OCI-LY1 (cell line): Measurements from ENCODE around the gene TAGLN3.

Source experiments
- H2AFZ ChIP-seq: fragments of 200-600 bp; sonication (generic), shearing (Covaris generic); 2 replicates; pipeline ENCODE4 v1.6.0; 2014; ENCODE audit warnings: antibody characterized with exemption, mild to moderate bottlenecking, low read length
- H3F3A ChIP-seq: fragments of 200-600 bp; sonication (generic), shearing (Covaris generic); 2 replicates; pipeline ENCODE4 v1.6.0; 2014; ENCODE audit warnings: mild to moderate bottlenecking, antibody characterized with exemption, low read length, moderate library complexity; ENCODE audit not compliant: insufficient read depth
- H3K27ac ChIP-seq: fragments of 200-600 bp; sonication (generic); 2 replicates; pipeline ENCODE4 v1.5.1; 2014; ENCODE audit warnings: low read length, mixed run types, mild to moderate bottlenecking, low read depth; ENCODE audit not compliant: poor library complexity, severe bottlenecking
- H3K27me3 ChIP-seq: fragments of 200-600 bp; sonication (generic); 2 replicates; pipeline ENCODE4 v1.6.0; 2014; ENCODE audit warnings: antibody characterized with exemption, mild to moderate bottlenecking, low read length, moderate library complexity; ENCODE audit not compliant: insufficient read depth
- H3K36me3 ChIP-seq: fragments of 200-600 bp; sonication (generic); 2 replicates; pipeline ENCODE4 v1.6.1; 2014; ENCODE audit warnings: mild to moderate bottlenecking, antibody characterized with exemption, low read length, moderate library complexity, mixed read lengths; ENCODE audit not compliant: insufficient read depth
- H3K4me1 ChIP-seq: fragments of 200-600 bp; sonication (generic); 2 replicates; pipeline ENCODE4 v1.5.1; 2014; ENCODE audit warnings: mild to moderate bottlenecking, low read length, moderate library complexity; ENCODE audit not compliant: insufficient read depth, severe bottlenecking
- H3K4me2 ChIP-seq: fragments of 200-600 bp; sonication (generic), shearing (Covaris generic); 2 replicates; pipeline ENCODE4 v1.6.1; 2014; ENCODE audit warnings: low read length
- H3K4me3 ChIP-seq: fragments of 200-600 bp; sonication (generic); 2 replicates; pipeline ENCODE4 v1.5.1; 2014; ENCODE audit warnings: low read length, low read depth, mild to moderate bottlenecking, mixed read lengths; ENCODE audit not compliant: poor library complexity, severe bottlenecking
- H3K79me2 ChIP-seq: fragments of 200-600 bp; shearing (Covaris generic); 2 replicates; pipeline ENCODE4 v1.6.1; 2016; ENCODE audit warnings: mixed run types, low read length, mixed read lengths; ENCODE audit not compliant: insufficient read depth
- H3K9ac ChIP-seq: fragments of 200-600 bp; sonication (generic), shearing (Covaris generic); 2 replicates; pipeline ENCODE4 v1.6.1; 2014; ENCODE audit warnings: mild to moderate bottlenecking, low read length, mixed read lengths
- H3K9me2 ChIP-seq: fragments of 200-600 bp; sonication (generic), shearing (Covaris generic); 2 replicates; pipeline ENCODE4 v1.6.1; 2014; ENCODE audit warnings: low read depth, mild to moderate bottlenecking, low read length, mixed read lengths
- H3K9me3 ChIP-seq: fragments of 200-600 bp; shearing (Covaris generic); 2 replicates; pipeline ENCODE4 v1.6.1; 2014; ENCODE audit warnings: low read length, mixed read lengths
- H4K20me1 ChIP-seq: fragments of 200-600 bp; sonication (generic), shearing (Covaris generic); 2 replicates; pipeline ENCODE4 v1.6.0; 2016; ENCODE audit warnings: mild to moderate bottlenecking, low read length; ENCODE audit not compliant: insufficient read depth
- EZH2 ChIP-seq: fragments of 200-600 bp; sonication (generic), shearing (Covaris generic); IDR thresholded peaks from 2 replicates; pipeline ENCODE4 v1.8.0; 2017; ENCODE audit warnings: borderline replicate concordance, mixed run types, mild to moderate bottlenecking, antibody characterized with exemption, low read length, moderate library complexity, mixed read lengths
- TF ChIP-seq, protein P1 (sequence below): fragments of 200-600 bp; sonication (generic), shearing (Covaris generic); IDR thresholded peaks from 2 replicates; pipeline ENCODE4 v1.5.1; 2017; ENCODE audit warnings: mild to moderate bottlenecking, antibody characterized with exemption, low read length, moderate library complexity, mixed read lengths

Gene TAGLN3

GRCh38 chr3:111979434-111980038 lies 19.2 kb upstream of the TAGLN3 start:
- Histone ChIP-seq H3K27ac (peak overlapping the region; percentile 58), H3K9me2 (no peaks in the 10 kb centered on the region), H3K4me2 (peak overlapping the region; percentile 83), H3K9me3 (no peaks in the 10 kb centered on the region), H3K79me2 (peaks cover 31% of the 10 kb centered on the region), H3K36me3 (peaks cover 16% of the 10 kb centered on the region), H3K9ac (peak overlapping the region; percentile 93), H4K20me1 (no peaks in the 10 kb centered on the region), H3F3A (no peaks in the 10 kb centered on the region), H3K4me1 (peaks cover 31% of the 10 kb centered on the region), H3K4me3 (peak overlapping the region; percentile 94), H3K27me3 (no peaks in the 10 kb centered on the region), H2AFZ (peak overlapping the region; percentile 50)
- TF ChIP-seq EZH2: no peak
- TF ChIP-seq, protein P1, sequence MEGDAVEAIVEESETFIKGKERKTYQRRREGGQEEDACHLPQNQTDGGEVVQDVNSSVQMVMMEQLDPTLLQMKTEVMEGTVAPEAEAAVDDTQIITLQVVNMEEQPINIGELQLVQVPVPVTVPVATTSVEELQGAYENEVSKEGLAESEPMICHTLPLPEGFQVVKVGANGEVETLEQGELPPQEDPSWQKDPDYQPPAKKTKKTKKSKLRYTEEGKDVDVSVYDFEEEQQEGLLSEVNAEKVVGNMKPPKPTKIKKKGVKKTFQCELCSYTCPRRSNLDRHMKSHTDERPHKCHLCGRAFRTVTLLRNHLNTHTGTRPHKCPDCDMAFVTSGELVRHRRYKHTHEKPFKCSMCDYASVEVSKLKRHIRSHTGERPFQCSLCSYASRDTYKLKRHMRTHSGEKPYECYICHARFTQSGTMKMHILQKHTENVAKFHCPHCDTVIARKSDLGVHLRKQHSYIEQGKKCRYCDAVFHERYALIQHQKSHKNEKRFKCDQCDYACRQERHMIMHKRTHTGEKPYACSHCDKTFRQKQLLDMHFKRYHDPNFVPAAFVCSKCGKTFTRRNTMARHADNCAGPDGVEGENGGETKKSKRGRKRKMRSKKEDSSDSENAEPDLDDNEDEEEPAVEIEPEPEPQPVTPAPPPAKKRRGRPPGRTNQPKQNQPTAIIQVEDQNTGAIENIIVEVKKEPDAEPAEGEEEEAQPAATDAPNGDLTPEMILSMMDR: no peak

DNA sequence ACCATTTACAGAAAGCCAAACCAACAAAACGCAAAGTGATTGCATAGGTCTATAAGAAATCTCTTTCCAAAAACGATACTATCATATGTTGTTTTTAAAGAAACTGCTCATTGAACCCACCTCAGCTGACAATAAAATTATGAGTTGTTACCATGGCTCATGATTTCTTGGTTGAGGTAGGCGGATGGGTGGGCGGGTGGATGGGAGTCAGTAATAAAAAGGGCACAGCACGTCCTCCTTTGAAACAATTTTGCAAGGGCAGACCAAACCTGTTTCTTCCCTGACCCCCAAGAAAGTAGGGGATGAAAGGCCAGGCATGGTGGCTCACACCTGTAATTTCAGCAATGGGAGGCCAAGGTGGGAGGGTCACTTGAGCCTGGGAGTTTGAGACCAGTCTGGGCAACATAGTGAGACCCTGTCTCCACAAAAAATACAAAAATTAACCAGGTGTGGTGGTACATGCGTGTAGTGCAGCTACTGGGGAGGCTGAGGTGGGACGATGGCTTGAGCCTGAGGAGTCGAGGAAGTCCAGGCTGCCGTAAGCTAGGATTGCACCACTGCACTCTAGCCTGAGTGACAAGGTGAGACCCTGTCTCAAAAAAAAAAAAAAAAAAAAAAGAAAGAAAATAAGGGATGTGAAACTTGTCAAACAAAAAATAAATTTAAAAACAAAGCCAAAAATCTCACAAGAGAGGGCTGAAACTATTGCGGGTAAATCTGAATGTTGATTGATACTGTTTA lies 17.8 kb upstream of the TAGLN3 start:
- H3K9ac ChIP-seq: peak overlapping the region; percentile 93; the same call in 1 of the 2 replicates
- H2AFZ ChIP-seq: no peak overlapping the region
- H3K4me1 ChIP-seq: peaks cover 31% of the 10 kb centered on the region
- H3K27me3 ChIP-seq: no peaks in the 10 kb centered on the region
- no peak overlapping the region for H3K27ac ChIP-seq
- H3K36me3 ChIP-seq: peaks cover 16% of the 10 kb centered on the region
- no peak for TF ChIP-seq EZH2
- TF ChIP-seq, protein P1: no peak
- H3K9me2 ChIP-seq: no peaks in the 10 kb centered on the region
- peak overlapping the region; percentile 83 for H3K4me2 ChIP-seq
- H3K79me2 ChIP-seq: peaks cover 31% of the 10 kb centered on the region
- H4K20me1 ChIP-seq: no peaks in the 10 kb centered on the region
- no peaks in the 10 kb centered on the region for H3K9me3 ChIP-seq
- no peaks in the 10 kb centered on the region for H3F3A ChIP-seq
- H3K4me3 ChIP-seq: peak overlapping the region; percentile 94

DNA sequence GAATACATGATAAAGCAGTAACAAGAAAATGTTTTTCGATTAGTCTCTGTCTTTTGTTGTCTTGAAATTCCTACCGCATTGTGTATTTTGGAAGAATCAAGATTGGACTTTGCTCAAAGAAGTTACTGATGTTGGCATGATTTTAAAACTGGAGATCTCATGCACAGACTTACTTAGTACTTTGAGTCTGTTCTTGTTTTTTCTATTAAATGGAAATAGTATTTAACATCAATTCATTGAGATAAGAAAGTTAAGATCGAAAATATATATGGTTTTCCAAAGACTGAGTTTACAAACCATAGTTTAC lies 17.3 kb upstream of the TAGLN3 start:
- H3K27me3 ChIP-seq: no peaks in the 10 kb centered on the region
- H3K79me2 ChIP-seq: peaks cover 31% of the 10 kb centered on the region
- no peaks in the 10 kb centered on the region for H4K20me1 ChIP-seq
- no peak overlapping the region for H2AFZ ChIP-seq
- H3K9me2 ChIP-seq: no peaks in the 10 kb centered on the region
- H3K36me3 ChIP-seq: peaks cover 16% of the 10 kb centered on the region
- H3K9ac ChIP-seq: no peak overlapping the region
- H3K27ac ChIP-seq: no peak overlapping the region
- H3K9me3 ChIP-seq: no peaks in the 10 kb centered on the region
- H3K4me3 ChIP-seq: peak overlapping the region; percentile 94
- no peaks in the 10 kb centered on the region for H3F3A ChIP-seq
- H3K4me1 ChIP-seq: peaks cover 31% of the 10 kb centered on the region
- peak overlapping the region; percentile 83; the same call in 1 of the 2 replicates for H3K4me2 ChIP-seq
- TF ChIP-seq, protein P1: no peak
- no peak for TF ChIP-seq EZH2
